Caco-2 (cell line): ENCODE results near the gene GPR25. TPM values are rescaled to one million over a fixed set of nuclear protein-coding genes. Genes with fewer than 3 reads are reported as not detected.

Experiments
- BruUV-seq: library from RNA; stranded (reverse); fragments of 400-500 nt; replicated peaks from 2 replicates; lab custom pipeline; 2021; lab: Mats Ljungman, UMichigan
- CTCF ChIA-PET: fragments of 300-600 bp; sonication (Branson Sonifier 250); formaldehyde crosslinking; loops from one replicate; lab custom pipeline; 2022; ENCODE audit warnings: antibody characterized with exemption; lab: Charles Lee
- POLR2A ChIA-PET: fragments of 300-600 bp; sonication (Branson Sonifier 250); formaldehyde crosslinking; loops from one replicate; lab custom pipeline; 2022; ENCODE audit warnings: antibody characterized with exemption; lab: Charles Lee
- DNase-seq, 2 experiments: peaks; one replicate each; pipeline versions ENCODE4 v3.0.0 to v3.0.0-alpha.2; 2020 to 2022
- H3K27me3 ChIP-seq: replicated peaks from 2 replicates; pipeline ENCODE4 v1.6.0; 2011; ENCODE audit warnings: low read length; ENCODE audit not compliant: control insufficient read depth, insufficient read depth
- H3K36me3 ChIP-seq: 2 replicates; pipeline ENCODE4 v1.5.1; 2011; ENCODE audit warnings: low read length; ENCODE audit not compliant: control insufficient read depth, insufficient read depth
- H3K4me1 ChIP-seq: fragments of 250-450 bp; sonication (Bioruptor Pico); 2 replicates; pipeline ENCODE4 v1.5.1; 2020; ENCODE audit warnings: mild to moderate bottlenecking
- H3K4me3 ChIP-seq: 2 replicates; pipeline ENCODE4 v1.5.1; 2011; ENCODE audit warnings: low read depth, mild to moderate bottlenecking, control low read depth, low read length
- H3K9me3 ChIP-seq: fragments of 250-450 bp; sonication (Bioruptor Pico); 2 replicates; pipeline ENCODE4 v1.5.1; 2020; ENCODE audit warnings: mild to moderate bottlenecking, moderate library complexity
- H3K27ac Mint-ChIP-seq: one replicate; pipeline ENCODE4 v1.8.0; 2022; ENCODE audit warnings: mixed read lengths; ENCODE audit not compliant: unreplicated experiment
- H3K27me3 Mint-ChIP-seq: one replicate; pipeline ENCODE4 v1.8.0; 2022; ENCODE audit warnings: mixed read lengths; ENCODE audit not compliant: insufficient read depth, unreplicated experiment
- H3K36me3 Mint-ChIP-seq: one replicate; pipeline ENCODE4 v1.8.0; 2022; ENCODE audit warnings: mild to moderate bottlenecking, mixed read lengths; ENCODE audit not compliant: insufficient read depth, unreplicated experiment
- H3K4me1 Mint-ChIP-seq: one replicate; pipeline ENCODE4 v1.8.0; 2022; ENCODE audit warnings: low read depth, mixed read lengths; ENCODE audit not compliant: unreplicated experiment
- H3K4me3 Mint-ChIP-seq: one replicate; pipeline ENCODE4 v1.8.0; 2022; ENCODE audit warnings: mild to moderate bottlenecking, moderate library complexity, mixed read lengths; ENCODE audit not compliant: unreplicated experiment
- H3K9me3 Mint-ChIP-seq: one replicate; pipeline ENCODE4 v1.8.0; 2022; ENCODE audit warnings: mixed read lengths; ENCODE audit not compliant: unreplicated experiment
- intact Hi-C: fragments of 100-400 bp; cut with micrococcal nuclease; formaldehyde crosslinking; loops from one replicate; pipeline ENCODE4 v1.10.0; 2022; ENCODE audit not compliant: unreplicated experiment
- total RNA-seq: library from RNA; stranded (reverse); gene quantifications from 2 replicates; pipeline ENCODE4 v1.2.3, GENCODE V29; 2022
- TF ChIP-seq, protein P1 (sequence below), 2 experiments: fragments of 200-600 bp in 1 of 2; IDR thresholded peaks; 1 replicate in 1 of 2; 2 replicates in 1 of 2; pipeline versions ENCODE4 v1.5.1 to v1.8.0; 2011 to 2022; ENCODE audit warnings: antibody characterized with exemption in 1 of 2, control low read depth in 1 of 2, inconsistent platforms in 1 of 2, low read depth in 1 of 2, low read length in 1 of 2, mild to moderate bottlenecking in 1 of 2, moderate library complexity in 1 of 2; ENCODE audit not compliant: insufficient read depth in 1 of 2, severe bottlenecking in 1 of 2, unreplicated experiment in 1 of 2

The GPR25 gene
- total RNA-seq, 1 experiment from 2014 or later: not detected

GRCh38 chr1:200874694-200875093 is 1.9 kb downstream of the GPR25 start:
- no peak overlapping the region for H3K4me3 Mint-ChIP-seq
- TF ChIP-seq, protein P1, sequence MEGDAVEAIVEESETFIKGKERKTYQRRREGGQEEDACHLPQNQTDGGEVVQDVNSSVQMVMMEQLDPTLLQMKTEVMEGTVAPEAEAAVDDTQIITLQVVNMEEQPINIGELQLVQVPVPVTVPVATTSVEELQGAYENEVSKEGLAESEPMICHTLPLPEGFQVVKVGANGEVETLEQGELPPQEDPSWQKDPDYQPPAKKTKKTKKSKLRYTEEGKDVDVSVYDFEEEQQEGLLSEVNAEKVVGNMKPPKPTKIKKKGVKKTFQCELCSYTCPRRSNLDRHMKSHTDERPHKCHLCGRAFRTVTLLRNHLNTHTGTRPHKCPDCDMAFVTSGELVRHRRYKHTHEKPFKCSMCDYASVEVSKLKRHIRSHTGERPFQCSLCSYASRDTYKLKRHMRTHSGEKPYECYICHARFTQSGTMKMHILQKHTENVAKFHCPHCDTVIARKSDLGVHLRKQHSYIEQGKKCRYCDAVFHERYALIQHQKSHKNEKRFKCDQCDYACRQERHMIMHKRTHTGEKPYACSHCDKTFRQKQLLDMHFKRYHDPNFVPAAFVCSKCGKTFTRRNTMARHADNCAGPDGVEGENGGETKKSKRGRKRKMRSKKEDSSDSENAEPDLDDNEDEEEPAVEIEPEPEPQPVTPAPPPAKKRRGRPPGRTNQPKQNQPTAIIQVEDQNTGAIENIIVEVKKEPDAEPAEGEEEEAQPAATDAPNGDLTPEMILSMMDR (IDR thresholded peaks at IDR 0.05; ENCODE audit: insufficient read depth in 1 of 2, low read depth in 1 of 2, low read length in 1 of 2, severe bottlenecking in 1 of 2, unreplicated experiment in 1 of 2): no peak
- H3K9me3 ChIP-seq: no peaks in the 10 kb centered on the region
- BruUV-seq: no TSS peak
- H3K4me1 Mint-ChIP-seq: no peaks in the 10 kb centered on the region
- no peaks in the 10 kb centered on the region for H3K9me3 Mint-ChIP-seq
- no peaks in the 10 kb centered on the region for H3K36me3 ChIP-seq
- H3K36me3 Mint-ChIP-seq: no peaks in the 10 kb centered on the region
- H3K27ac Mint-ChIP-seq: no peak overlapping the region
- POLR2A ChIA-PET: no interaction called here
- no peak overlapping the region for H3K4me3 ChIP-seq
- DNase-seq: no peak
- no peaks in the 10 kb centered on the region for H3K27me3 Mint-ChIP-seq
- CTCF ChIA-PET: no interaction called here
- H3K27me3 ChIP-seq: no peaks in the 10 kb centered on the region
- H3K4me1 ChIP-seq: no peaks in the 10 kb centered on the region
- intact Hi-C loops: no loop called here

DNA sequence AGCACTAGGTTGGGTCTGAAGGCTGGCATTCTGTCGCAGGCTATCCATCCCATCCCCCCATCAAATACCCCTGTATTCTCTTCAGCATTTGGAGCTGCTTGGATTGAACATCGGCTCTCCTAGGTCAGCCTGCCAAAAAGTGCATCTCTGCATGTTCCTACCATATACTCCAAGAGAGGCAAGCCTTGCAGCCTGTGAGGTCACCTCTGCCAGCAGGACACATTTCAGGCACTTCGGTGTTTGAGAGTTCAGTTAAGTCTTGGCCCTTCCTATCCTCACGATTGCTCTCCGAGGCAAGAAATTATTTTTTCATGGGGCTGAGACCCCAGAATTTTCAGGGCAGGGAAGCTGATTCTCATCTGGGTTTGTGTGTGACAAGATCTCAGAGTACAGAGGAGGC is 2.6 kb downstream of the GPR25 start:
- no peaks in the 10 kb centered on the region for H3K4me1 ChIP-seq
- ChIA-PET CTCF (no interaction called here), POLR2A (no interaction called here)
- Mint-ChIP-seq H3K36me3 (no peaks in the 10 kb centered on the region), H3K4me3 (no peak overlapping the region), H3K9me3 (no peaks in the 10 kb centered on the region), H3K27me3 (no peaks in the 10 kb centered on the region), H3K4me1 (no peaks in the 10 kb centered on the region), H3K27ac (no peak overlapping the region)
- TF ChIP-seq, protein P1 (IDR thresholded peaks at IDR 0.05; ENCODE audit: insufficient read depth in 1 of 2, low read depth in 1 of 2, low read length in 1 of 2, severe bottlenecking in 1 of 2, unreplicated experiment in 1 of 2): no peak
- no peaks in the 10 kb centered on the region for H3K9me3 ChIP-seq
- intact Hi-C loops: no loop called here
- BruUV-seq: no TSS peak
- H3K36me3 ChIP-seq: no peaks in the 10 kb centered on the region
- DNase-seq: no peak
- no peaks in the 10 kb centered on the region; the same call in 1 of the 2 replicates for H3K27me3 ChIP-seq
- H3K4me3 ChIP-seq: no peak overlapping the region

- no peaks in the 10 kb centered on the region for H3K9me3 Mint-ChIP-seq
- H3K4me3 Mint-ChIP-seq: no peak overlapping the region
- no peak overlapping the region for H3K4me3 ChIP-seq
- no peaks in the 10 kb centered on the region for H3K9me3 ChIP-seq
- no peak overlapping the region for H3K27ac Mint-ChIP-seq
- no peaks in the 10 kb centered on the region for H3K4me1 Mint-ChIP-seq
- ChIA-PET POLR2A (interaction anchor here (1.2 kb wide), 1 partner anchor 18 kb away, joined by 4 read pairs; the partner anchor contains the start of gene INAVA), CTCF (no interaction called here)
- DNase-seq: no peak
- intact Hi-C loops: no loop called here
- no peaks in the 10 kb centered on the region for H3K27me3 Mint-ChIP-seq
- H3K27me3 ChIP-seq: no peaks in the 10 kb centered on the region; the same call in 1 of the 2 replicates
- H3K4me1 ChIP-seq: no peaks in the 10 kb centered on the region
- H3K36me3 Mint-ChIP-seq: no peaks in the 10 kb centered on the region
- no peaks in the 10 kb centered on the region for H3K36me3 ChIP-seq
- TF ChIP-seq, protein P1 (IDR thresholded peaks at IDR 0.05; ENCODE audit: insufficient read depth in 1 of 2, low read depth in 1 of 2, low read length in 1 of 2, severe bottlenecking in 1 of 2, unreplicated experiment in 1 of 2): no peak
- BruUV-seq: no TSS peak
These were observed 4.2 kb downstream of the GPR25 start for GRCh38 chr1:200877010-200877409.
